ENCODE measurements around the gene DPEP2.
A peak's percentile ranks its signal among the peaks of the same experiment; 100 is the strongest.
"Not testable (repeated sequence)": the region's sequence is repeated elsewhere in the genome, so short reads cannot be mapped to it uniquely, and the experiment has no call there.

DPEP2 gene

GRCh38 chr16:68005211-68005610 lies 5.9 kb upstream of the DPEP2 start:
- no peak for DNase-seq

GRCh38 chr16:68003031-68003430 lies 3.7 kb upstream of the DPEP2 start:
- no peak for DNase-seq

- DNase-seq, result no peak
Measured at GRCh38 chr16:68000450-68000849, 1.2 kb upstream of the DPEP2 start.

- no peak for DNase-seq
Measured at GRCh38 chr16:67999985-68000384, 701 bp upstream of the DPEP2 start.

- not testable (repeated sequence) for DNase-seq
Measured at GRCh38 chr16:67998231-67998778, 979 bp downstream of the DPEP2 start.

- no peak for DNase-seq
Measured at GRCh38 chr16:67996666-67997065, 2.6 kb downstream of the DPEP2 start.

- DNase-seq, result no peak
Measured at GRCh38 chr16:67995423-67995822, 3.9 kb downstream of the DPEP2 start.

- not testable (repeated sequence) for DNase-seq
Measured at GRCh38 chr16:67994040-67994408, 5.3 kb downstream of the DPEP2 start.

- peak; percentile 85 for DNase-seq
Measured at GRCh38 chr16:67993207-67994039, 5.9 kb downstream of the DPEP2 start.

GRCh38 chr16:67992661-67993206 lies 6.5 kb downstream of the DPEP2 start:
- no peak for DNase-seq

GRCh38 chr16:67990018-67990386 lies 9.3 kb downstream of the DPEP2 start:
- no peak for DNase-seq

- no peak for DNase-seq
Measured at GRCh38 chr16:67989322-67990017, 9.8 kb downstream of the DPEP2 start.

- DNase-seq, result no peak
Measured at GRCh38 chr16:67988675-67989074, 10.6 kb downstream of the DPEP2 start.

- no peak for DNase-seq
Measured at GRCh38 chr16:67987460-67988160, 11.7 kb downstream of the DPEP2 start.

GRCh38 chr16:67986949-67987348 lies 12.3 kb downstream of the DPEP2 start:
- DNase-seq, result no peak

- DNase-seq, result no peak
Measured at GRCh38 chr16:67982011-67982696, 17.1 kb downstream of the DPEP2 start.

GRCh38 chr16:67979955-67980678 lies 19.2 kb downstream of the DPEP2 start, which contains the start of gene DPEP3:
Gene DPEP3, minus strand, starts transcription at chr16:67980499. Its CDS starts 119 bp downstream, at chr16:67980380.
- no peak for DNase-seq

- DNase-seq, result no peak
Measured at GRCh38 chr16:67977469-67978227, 21.6 kb downstream of the DPEP2 start.

- no peak for DNase-seq
Measured at GRCh38 chr16:67977005-67977404, 22.3 kb downstream of the DPEP2 start.

- DNase-seq, result no peak
Measured at GRCh38 chr16:67976205-67976604, 23.1 kb downstream of the DPEP2 start.

Data from NCI-H82 (cell line).